ENCODE measurements around the gene SLC44A4.

- TF ChIP-seq CTCF (IDR thresholded peaks at IDR 0.05) (no peak), POLR2A (IDR thresholded peaks at IDR 0.05) (peak; percentile 69 to 86 (median 84))
Measured at GRCh38 chr6:31822036-31822821, 56.6 kb downstream of the SLC44A4 start.
